ENCODE results near the gene SYCE3.
"Not testable (repeated sequence)": the region's sequence is repeated elsewhere in the genome, so short reads cannot be mapped to it uniquely, and the experiment has no call there.

The SYCE3 gene, protein sequence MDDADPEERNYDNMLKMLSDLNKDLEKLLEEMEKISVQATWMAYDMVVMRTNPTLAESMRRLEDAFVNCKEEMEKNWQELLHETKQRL

DNA sequence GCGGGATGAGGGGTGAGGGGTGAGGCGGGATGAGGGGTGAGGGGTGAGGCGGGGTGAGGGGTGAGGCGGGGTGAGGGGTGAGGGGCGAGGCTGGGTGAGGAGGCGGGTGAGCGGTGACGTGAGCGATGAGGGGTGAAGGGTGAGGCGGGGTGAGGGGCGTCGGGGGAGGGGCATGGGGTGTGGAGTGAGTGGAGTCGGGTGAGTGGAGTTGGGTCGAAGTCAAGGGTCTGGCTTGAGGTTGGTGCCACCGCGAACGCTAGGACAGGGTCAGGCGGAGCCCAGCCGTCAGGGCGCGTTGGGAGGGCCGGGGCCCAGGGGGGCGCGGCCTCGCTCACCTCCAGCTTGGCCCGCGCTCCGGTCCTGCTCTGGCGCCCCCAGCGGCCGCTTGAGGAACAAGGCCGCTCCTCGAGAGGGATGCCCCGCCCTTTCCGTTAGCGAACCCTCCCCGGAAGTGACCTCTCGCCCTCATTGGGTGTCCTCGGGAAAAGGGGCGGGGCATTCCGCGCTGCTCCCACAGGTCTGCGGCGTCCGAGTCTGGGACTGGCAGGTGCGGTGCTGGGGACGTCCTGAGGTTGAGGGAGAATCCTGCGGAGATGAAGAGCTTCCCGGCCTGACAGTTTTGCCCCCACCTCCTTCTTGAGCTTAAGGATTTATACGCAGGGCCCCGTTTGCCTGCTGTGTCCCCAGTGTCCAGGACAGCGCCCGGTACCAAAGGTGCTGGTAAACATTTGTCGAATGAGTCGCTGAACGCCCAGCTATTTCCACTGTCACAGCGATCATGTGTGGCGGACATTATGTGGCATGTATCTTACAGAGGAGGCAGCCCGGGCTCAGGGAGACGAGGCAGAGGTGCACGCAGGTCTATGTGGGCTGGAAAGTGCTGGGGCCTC lies at the start of gene SYCE3:
SYCE3 (minus strand) TSS at position 397 of the 890 bp plus-strand sequence. CDS start 6,514 bp downstream, outside the sequence.
- DNase-seq = peak; percentile 94

DNA sequence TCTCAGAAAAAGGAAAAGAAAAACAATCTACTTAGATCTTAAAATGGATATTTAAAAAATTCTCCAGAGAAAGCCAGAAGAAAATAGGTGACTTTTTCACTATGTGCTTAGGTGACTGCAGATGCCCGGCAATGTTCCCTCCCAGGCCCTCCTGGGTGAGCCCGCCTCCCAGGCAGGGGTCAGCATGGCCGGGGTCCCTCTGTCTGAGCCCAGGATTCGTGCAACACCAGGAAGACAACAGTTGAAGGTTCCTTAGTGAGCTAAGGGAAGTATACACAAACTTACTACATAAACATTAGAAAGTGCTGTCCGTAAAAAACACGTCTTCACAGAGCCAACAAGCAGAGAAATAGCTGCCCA lies 49.4 kb upstream of the SYCE3 start:
- DNase-seq = no peak

DNA sequence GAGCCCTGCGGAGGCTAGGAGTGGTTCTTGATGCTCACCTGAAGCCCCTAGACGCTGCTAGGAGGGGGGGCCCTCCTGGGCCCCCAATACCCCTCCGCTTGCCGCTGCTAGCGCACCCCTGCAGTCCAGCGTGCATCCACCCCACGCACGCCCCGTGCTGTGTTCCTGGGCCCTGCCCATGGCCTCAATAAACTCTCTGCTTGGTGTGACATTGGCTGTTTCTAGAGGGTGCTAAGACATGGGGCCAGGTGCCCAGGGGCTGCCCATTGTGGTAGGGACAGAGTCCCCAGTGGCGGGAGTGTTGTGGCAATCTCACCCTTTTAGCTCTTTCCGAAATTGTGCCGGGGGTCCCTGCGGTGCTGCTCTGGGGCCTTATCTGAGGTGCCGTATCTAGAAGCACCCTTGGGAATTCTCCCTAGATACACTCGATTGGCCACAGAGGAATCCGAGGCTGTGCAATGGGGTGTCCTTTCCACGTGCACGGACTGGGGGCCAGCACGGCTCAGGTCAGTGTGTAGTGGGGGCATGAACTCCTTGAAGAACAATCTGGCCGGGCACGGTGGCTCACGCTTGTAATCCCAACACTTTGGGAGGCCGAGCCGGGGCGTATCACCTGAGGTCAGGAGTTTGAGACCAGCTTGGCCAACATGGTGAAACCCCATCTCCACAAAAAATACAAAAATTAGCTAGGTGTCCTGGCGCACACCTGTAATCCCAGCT lies 48.8 kb upstream of the SYCE3 start:
- DNase-seq = no peak

DNA sequence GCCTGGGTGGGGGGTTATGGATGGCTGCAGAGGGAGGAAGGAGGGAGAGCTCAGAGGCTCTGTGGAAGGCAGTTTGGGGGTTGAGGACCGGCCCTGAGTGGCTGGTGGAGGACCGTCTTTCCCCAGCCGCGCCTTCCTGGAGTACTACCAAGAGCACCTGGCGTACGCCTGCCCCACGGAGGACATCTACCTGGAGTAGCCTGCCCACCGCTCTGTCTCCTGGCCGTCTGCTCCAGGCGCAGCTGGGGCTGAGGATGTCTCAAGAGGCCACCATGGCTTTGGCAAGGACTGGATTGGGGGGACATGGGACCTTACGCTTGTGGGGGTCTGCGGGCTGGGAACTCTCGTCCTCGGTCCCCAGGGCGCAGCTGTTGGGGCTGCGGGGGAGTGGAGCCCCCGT lies 47.9 kb upstream of the SYCE3 start:
- DNase-seq = no peak

DNA sequence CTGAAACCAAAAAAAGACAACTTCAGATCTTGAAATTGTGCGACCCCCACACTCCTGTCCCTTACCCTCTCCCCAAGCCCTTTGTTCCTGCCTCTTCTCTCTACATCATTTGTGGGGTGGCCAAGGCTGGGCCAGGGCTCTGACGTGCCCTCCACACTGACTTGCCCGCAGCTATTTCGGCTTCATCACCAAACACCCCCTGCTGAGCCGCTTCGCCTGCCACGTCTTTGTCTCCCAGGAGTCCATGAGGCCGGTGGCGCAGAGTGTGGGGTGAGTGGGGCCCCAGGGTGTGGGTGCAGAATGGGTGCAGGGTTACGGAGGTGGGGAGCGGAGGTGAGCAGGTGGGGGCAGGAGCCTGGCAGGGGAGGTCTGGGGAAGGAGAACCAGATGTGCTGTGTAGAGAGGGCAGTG lies 47.3 kb upstream of the SYCE3 start:
- no peak for DNase-seq

DNA sequence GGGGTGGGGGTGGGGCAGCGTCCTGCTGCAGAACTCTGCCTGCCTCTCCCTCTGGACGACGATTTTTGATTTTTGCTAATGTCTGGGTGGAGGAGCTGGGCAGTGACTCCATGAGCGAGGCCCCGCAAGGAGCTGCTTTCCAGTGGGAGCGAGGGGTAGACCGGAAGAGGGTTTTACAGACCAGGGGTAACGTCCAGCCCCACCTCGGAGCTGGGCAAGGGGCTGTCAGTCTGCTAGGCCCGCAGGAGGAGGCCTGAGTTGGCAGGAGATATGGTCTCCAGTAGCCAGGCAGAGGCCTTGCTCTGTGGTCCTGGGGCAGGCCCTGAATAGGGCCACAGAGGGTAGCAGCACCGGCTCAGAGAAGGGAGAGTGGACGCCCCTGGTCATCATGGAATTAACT lies 46.9 kb upstream of the SYCE3 start:
- DNase-seq = no peak

DNA sequence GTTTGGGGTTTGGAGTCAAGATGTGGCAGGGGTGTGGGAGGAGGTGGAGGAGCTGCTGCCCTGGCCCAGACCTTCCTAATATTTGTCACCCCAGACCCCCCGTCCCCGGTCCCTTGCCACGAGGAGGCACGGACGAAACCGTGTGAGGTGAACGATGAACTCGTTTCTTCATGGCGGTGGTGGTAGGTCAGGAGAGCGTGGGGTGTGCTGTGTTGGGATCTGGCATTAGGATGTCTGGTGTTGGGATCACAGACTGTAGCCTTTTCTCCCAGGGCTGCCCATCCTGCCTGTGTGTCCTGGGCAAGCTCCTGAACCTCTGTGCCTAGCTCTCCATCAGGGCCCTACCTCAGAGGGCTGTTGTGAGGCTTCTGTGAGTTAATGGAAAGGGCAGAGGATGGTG lies 46.3 kb upstream of the SYCE3 start:
- no peak for DNase-seq

DNA sequence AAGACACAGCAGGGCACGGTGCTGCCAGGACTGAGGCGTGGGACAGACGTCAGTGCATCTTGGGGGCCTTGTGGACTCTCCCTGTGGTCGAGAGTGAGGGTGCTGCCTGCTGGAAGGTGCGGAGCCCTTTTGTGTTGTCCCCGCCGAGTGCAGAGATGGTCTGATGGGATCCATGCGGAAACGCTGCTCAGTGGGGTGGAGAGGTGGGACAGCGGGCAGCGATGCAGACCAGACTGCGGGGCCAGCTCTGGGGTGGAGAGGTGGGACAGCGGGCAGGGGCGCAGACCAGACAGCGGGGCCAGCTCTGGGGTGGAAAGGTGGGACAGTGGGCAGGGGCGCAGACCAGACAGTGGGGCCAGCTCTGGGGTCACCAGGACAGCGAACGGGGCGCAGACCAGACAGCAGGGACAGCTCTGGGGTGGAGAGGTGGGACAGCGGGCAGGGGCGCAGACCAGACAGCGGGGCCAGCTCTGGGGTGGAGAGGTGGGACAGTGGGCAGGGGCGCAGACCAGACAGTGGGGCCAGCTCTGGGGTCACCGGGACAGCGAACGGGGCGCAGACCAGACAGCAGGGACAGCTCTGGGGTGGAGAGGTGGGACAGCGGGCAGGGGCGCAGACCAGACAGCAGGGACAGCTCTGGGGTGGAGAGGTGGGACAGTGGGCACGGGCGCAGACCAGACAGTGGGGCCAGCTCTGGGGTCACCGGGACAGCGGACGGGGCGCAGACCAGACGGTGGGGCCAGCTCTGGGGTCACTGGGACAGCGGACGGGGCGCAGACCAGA lies 45.5 kb upstream of the SYCE3 start:
- DNase-seq = not testable (repeated sequence)

DNA sequence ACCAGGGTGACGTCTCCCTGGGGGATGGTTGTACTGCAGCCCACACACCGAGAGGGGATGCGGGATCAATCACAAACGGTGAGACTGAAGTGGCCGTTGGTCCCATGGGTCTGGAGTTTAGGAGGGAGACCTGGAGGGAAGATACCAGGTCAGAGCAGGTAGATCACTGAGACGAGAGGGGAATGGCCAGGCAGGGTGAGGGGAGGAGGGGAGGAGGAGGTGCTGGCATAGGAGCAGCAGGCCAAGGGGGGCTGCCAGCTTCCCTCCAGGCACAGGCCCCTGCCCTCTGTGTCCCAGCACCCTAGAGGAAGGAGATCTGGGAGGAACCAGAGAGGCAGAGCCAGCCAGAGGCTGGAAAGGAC lies 44.9 kb upstream of the SYCE3 start:
- DNase-seq = no peak

DNA sequence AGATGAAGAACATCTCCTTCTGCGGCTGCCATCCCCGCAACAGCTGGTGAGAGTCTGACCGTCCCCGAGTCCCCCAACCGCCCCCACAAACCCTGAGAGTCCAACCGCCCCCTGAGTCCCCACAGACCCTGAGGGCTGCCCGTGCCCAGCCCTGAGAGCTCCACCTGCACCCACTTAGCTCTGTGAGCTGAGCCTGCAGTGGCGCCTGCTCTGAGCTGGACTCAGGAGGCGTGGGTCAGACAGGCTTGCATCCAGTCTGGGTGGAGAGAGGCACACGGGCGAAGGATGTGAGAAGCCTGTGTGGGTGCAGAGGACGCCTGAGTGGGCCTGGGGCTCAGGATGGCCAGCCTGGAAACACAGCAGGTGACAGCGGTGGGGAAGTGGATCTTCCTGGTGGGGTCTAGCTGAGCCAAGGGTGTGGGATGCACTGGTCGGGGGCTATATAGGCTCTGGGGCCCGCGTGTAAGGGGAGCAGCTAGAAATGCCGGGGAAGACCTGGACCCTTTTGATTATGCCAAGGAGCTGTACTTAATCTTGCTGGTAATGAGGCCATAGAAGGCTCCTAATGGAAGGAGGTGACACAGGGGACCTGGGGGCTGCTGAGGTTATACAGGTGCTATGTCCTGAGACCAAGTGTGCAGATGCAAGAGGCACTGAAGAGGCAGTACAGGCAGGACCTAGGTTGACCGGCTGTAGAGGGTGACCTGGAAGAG lies 44.4 kb upstream of the SYCE3 start:
- DNase-seq = no peak

DNA sequence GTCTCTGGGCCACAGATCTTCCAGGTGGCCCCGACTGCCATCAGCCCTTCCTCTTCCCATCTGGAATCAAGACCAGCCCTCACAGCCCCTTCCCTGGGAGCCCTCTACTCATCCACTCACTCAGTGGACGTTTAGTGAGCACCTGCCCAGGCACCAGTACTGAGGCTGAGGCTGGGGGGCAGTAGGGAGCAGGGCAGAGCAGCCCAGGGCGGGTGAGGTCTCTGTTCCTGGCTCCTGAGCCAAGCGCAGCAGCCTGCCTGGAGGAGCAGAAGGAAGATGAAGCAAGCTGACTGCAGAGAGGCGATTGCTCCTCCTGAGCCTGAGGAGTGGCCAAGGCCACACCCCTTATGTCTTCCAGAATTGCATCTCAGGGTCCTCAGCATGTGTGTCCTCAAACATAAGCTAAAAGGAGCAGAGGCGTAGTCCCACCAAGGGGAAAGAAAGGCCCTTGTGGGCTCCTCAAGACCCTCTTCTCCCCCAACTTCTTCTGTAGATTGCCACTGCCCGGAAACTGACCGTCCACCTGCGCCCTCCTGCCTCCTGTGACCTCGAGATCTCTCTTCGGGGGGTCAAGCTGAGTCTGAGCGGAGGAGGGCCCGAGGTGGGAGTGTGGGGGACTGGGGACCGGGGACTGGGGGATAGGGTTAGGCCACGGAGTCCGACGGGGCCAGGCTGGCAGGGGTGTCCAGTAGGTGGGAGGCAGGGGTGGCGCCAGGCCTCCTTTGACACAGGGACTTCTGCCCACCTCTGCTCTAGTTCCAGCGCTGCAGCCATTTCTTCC lies 43.6 kb upstream of the SYCE3 start:
- no peak for DNase-seq

DNA sequence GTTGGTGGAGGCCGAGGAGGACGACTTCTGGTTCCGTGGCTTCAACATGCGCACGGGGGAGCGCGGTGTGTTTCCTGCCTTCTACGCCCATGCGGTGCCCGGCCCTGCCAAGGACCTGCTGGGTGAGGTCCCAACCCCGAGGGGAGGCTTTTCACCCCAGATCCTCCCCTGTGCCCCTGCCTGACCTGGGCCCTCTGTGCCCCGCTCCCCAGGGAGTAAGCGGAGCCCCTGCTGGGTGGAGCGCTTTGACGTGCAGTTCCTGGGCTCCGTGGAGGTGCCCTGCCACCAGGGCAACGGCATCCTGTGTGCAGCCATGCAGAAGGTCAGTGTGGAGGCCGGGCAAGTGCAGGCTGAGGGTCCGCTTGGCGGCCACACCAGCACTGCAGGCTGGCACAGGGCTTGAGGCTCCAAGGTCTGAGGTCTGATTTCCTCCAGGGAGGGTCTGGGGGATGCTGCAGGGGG lies 42.9 kb upstream of the SYCE3 start:
- no peak for DNase-seq

DNA sequence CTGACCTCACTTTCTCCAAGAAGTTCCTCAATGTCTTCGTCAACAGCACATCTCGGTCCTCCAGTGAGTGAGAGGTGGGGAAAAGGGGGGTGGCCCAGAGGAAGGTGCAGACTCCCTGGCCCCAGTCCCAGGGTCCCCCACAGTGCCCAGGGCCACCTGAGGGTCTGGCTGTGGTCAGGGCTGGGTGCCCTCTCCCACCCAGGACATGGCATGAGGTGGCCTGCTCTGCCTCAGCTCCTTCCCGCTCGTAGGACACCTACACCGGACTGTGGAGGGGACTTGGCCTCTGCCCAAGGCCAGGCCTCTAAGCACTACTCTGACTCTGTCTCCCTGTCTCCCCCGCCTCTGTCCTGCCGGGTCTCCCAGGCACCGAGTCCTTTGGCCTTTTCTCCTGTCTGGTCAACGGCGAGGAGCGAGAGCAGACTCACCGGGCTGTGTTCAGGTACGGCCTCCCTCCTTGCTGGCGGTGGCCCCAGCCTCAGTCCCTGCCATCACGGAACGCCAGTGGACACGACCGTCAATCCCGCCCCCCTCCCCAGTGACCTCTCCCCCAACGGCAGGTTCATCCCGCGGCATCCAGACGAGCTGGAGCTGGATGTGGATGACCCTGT lies 42.4 kb upstream of the SYCE3 start:
- no peak for DNase-seq

DNA sequence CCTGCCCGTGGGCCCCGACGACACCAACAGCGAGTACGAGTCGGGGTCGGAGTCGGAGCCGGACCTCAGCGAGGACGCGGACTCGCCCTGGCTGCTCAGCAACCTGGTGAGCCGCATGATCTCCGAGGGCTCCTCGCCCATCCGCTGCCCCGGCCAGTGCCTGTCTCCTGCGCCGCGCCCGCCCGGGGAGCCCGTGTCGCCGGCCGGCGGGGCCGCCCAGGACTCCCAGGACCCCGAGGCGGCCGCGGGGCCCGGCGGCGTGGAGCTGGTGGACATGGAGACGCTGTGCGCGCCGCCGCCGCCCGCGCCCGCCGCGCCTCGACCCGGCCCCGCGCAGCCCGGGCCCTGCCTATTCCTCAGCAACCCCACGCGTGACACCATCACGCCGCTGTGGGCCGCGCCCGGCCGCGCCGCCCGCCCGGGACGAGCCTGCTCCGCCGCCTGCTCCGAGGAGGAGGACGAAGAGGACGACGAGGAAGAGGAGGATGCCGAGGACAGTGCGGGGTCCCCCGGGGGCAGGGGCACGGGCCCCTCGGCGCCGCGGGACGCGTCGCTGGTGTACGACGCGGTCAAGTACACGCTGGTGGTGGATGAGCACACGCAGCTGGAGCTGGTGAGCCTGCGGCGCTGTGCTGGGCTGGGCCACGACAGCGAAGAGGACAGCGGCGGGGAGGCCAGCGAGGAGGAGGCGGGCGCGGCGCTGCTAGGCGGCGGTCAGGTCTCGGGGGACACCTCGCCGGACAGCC lies 41.7 kb upstream of the SYCE3 start:
- no peak for DNase-seq

DNA sequence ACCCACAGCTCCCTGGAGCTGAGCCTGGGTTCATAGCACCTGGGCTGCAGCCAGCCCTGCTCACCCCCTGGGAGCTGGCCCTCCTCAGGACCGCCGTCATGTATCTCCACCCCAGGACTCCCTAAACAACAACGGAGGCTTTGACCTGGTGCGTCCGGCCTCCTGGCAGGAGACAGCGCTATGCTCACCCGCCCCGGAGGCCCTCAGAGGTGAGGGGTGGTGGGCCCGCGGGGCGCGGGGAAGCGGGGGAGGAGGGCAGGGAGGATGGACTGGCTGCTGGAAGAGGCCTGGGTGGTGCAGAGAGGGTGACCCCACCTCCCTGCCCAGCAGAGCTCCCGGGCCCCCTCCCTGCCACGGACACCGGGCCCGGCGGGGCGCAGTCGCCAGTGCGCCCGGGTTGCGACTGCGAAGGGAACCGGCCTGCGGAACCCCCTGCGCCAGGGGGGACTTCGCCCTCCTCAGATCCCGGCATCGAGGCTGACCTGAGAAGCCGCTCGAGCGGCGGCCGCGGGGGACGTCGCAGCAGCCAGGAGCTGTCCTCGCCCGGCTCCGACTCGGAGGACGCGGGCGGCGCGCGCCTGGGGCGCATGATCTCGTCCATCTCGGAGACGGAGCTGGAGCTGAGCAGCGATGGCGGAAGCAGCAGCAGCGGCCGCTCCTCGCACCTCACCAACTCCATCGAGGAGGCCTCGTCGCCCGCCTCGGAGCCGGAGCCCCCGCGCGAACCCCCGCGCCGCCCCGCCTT lies 41.0 kb upstream of the SYCE3 start:
- DNase-seq = no peak

DNA sequence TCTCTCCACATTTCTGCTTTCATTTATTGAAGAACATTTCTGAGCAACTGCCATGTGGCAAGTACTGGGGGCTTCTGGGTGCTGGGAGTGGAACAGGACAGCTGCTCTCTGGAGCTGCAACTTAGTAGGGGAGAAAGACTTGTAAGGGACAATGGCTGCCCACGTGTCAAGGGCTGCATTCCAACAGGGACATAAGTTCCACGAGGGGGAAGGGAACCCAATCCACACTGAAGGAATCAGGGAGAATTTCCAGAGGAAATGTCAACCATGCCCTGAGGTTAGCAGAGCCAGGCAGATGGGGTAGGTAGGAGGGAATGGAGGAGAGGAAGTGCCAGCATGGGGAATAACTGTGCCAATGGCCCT lies 39.6 kb upstream of the SYCE3 start:
- DNase-seq = no peak

DNA sequence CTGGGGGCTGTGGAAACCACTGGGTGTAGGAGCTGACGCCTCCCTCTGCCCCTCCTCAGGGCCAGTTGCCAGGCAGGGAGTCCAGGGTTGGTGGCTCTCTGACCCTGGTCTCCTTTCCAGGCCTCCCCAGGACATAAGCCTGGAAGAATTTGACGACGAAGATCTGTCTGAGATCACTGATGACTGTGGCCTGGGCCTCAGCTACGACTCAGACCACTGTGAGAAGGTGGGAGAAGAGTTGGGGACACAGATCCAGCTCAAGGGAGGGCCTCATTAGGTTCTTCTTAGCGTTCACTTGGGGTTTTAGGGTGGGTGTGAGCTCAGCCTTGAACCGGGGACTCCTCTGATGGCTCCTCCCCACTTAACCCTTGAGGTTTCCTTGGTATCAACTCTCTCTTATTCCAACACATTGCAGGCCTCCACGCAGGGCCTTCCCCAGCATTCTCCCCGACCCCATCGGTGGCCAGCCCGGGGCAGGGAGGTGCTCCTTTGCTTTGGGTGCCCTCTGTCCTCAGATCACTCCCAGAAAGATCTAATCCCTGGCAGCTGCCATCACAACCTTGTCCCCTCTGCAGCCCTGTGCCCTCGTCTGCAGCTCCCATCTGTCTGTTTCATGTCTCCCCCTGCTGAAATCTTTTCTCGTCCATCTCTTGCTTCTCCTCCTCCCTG lies 39.1 kb upstream of the SYCE3 start:
- DNase-seq = no peak

DNA sequence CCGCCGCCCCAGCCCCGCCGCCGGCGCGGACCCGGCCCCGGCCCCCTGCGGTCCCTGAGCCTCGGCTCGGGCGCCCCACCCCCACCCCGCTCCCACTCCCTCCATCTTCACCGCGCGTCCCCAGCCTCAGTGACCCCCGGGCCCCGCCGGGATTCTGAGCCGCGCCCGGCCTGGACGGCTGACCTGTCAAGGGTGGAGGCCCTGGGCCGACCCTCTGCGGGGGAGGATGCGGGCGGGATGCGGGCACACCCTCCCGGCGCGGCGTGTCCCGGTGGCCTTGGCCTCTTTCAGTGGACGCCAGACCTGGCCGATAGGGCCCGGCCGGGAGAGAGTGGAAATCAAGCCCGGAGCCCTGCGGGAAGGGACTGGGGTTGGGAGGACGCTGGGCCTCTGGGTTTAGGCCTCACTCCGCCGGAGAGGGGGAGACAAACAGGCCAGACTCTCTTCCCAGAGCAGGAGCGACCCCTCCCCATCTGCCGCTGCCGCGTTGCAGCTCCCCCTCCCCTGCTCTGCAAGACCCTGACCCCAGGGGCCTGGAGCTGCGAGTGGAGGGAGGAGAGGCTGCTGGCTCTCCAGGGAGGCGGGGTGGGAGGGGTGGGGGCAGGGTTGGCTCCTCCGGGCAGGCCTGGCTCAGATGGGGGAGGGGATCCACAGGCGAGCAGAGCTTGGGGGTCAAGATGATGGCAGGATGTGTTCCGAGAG lies 38.4 kb upstream of the SYCE3 start:
- DNase-seq = no peak

DNA sequence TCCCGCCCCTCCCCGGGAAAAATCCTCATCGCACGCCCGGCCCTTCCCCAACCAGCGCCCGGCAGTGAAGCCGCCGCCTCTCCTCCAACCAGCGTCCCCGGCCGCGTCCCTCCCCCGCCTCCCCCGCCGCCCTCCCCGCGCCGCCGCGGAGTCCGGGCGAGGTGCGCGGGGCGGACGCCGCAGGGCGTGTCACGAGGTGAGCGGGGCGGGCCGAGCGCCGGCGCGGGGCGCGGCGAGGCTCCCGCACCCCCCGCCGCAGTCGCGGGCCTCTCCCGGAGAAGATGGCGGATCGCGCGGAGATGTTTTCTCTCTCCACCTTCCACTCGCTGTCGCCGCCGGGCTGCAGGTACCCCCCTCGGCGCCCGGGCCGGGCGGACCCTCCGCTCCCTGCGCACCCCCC lies 37.8 kb upstream of the SYCE3 start, which contains the start of gene MAPK8IP2:
MAPK8IP2 (plus strand) TSS at position 256 of the 400 bp plus-strand sequence; CDS start at position 282, 26 bp downstream.
- DNase-seq = no peak

All from stimulated activated naive CD4-positive, alpha-beta T cell treated with Interleukin-2 at 50 U/mL for 16 hours (primary cell).